Measurements from ENCODE around the gene NOTO. TPM values are rescaled to one million over a fixed set of nuclear protein-coding genes. Genes with fewer than 3 reads are reported as not detected.

The NOTO gene
- total RNA-seq, 1 donor from 2014 or later = not detected

DNA sequence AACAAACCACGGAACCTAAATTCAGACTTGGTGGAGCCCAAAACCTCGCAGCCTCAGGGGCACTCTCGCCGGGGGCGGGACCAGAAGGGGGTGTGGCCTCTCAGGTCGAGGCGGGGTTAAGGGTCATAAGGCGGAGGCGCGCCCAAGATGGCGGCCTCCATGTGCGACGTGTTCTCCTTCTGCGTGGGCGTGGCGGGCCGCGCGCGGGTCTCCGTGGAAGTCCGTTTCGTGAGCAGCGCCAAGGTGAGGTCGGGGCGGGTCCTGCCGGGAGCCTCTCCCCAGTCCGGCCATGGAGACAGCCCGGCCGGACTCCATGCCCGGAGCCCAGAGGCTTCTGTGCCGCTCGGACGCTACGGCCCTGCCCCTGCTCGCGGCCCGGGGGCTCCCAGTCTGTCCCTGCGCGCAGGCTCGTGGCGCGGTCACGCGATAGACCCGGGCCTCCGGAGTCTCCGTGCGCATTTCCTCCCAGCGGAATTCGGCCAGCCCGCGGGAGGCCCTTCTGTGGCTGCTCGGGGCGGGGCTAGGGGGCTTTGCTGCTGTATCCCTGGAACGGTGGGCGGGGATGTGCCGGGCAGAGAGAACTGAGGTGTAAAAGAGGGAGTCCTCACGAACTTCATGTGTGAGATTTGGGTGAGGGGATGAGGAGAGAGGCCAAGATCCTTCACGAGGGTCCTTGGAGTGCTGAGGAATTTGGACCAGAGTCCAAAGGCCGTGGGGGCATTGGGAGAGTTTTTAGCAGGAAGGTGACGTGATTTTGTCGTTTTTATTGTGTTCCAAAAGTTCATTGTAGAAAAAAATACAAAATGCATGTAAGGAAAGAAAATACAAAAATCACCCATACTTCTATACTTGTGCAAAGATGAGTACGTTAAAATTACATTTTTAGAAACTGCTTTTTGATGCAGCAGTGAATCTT is 12.0 kb downstream of the NOTO start, which contains the start of gene SMYD5:
Gene SMYD5, plus strand, starts transcription at position 126 of the 916 bp plus-strand sequence. Its CDS starts 22 bp downstream, at position 148.
- Mint-ChIP-seq H3K9me3 (ENCODE audit: unreplicated experiment) (no peaks in the 10 kb centered on the region), H3K4me3 (ENCODE audit: unreplicated experiment) (peak within 1 kb of the TSS; percentile 90), H3K27ac (ENCODE audit: unreplicated experiment) (peak within 1 kb of the TSS; percentile 78), H3K27me3 (ENCODE audit: low read depth, unreplicated experiment) (peaks cover 9% of the 10 kb centered on the region), H3K4me1 (ENCODE audit: low read depth, unreplicated experiment) (peaks cover 8% of the 10 kb centered on the region), H3K36me3 (ENCODE audit: low read depth, unreplicated experiment) (no peaks in the 10 kb centered on the region)
- no peak for TF ChIP-seq CTCF (IDR thresholded peaks at IDR 0.05; ENCODE audit: insufficient read depth, low read depth, low read length)
- TF ChIP-seq EZH2 (IDR thresholded peaks at IDR 0.05; ENCODE audit: insufficient read depth, low read length) = no peak
- DNase-seq (ENCODE audit: low read depth) (peak; percentile 62), FAIRE-seq (no peak)
- peaks cover 3% of the 10 kb centered on the region for H3K4me1 ChIP-seq (ENCODE audit: insufficient read depth, low read length)
- peaks cover 5% of the 10 kb centered on the region for H3K27me3 ChIP-seq (ENCODE audit: insufficient read depth, low read length)
- H3K4me2 ChIP-seq (ENCODE audit: low read length) = peak within 1 kb of the TSS; percentile 93
- peaks cover 35% of the 10 kb centered on the region for H3K79me2 ChIP-seq (ENCODE audit: insufficient read depth, low read length)
- H4K20me1 ChIP-seq (ENCODE audit: insufficient read depth, low read length) = peaks cover 9% of the 10 kb centered on the region
- peak within 1 kb of the TSS; percentile 80 for H3K27ac ChIP-seq (ENCODE audit: low read depth, low read length)
- H3K9me3 ChIP-seq (ENCODE audit: insufficient read depth, low read depth, low read length) = no peaks in the 10 kb centered on the region
- H3K36me3 ChIP-seq (ENCODE audit: insufficient read depth, low read length) = no peaks in the 10 kb centered on the region
- H3K4me3 ChIP-seq (ENCODE audit: insufficient read depth, low read depth, low read length) = peak within 1 kb of the TSS; percentile 77
- peak within 1 kb of the TSS; percentile 89 for H3K9ac ChIP-seq (ENCODE audit: low read length)
- H2AFZ ChIP-seq (ENCODE audit: low read depth, low read length) = peak within 1 kb of the TSS; percentile 81

DNA sequence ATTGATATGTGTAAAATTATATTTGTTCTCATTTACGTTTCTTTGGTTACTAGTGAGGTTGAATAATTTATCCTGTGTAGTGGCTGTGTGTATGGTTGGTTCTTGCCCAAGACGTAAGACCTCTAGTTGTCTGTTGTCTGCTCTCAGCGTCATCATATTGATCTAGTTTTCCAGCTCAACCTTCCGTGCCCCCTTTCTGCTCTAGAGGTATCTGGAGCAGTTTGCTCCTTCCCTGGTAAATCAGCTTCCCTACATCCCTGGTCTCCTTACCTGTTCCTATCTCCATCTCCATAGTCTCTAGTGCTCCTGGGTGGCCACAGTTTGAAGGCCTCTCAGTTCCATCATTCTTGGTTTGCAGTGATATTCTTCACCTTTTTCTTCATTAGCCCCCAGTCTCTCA is 12.9 kb downstream of the NOTO start:
- H3K36me3 Mint-ChIP-seq (ENCODE audit: low read depth, unreplicated experiment) = no peaks in the 10 kb centered on the region
- TF ChIP-seq EZH2 (IDR thresholded peaks at IDR 0.05; ENCODE audit: insufficient read depth, low read length) (no peak), CTCF (IDR thresholded peaks at IDR 0.05; ENCODE audit: insufficient read depth, low read depth, low read length) (no peak)
- H3K27ac ChIP-seq (ENCODE audit: low read depth, low read length) = no peak overlapping the region
- no peaks in the 10 kb centered on the region for H3K36me3 ChIP-seq (ENCODE audit: insufficient read depth, low read length)
- H3K4me3 Mint-ChIP-seq (ENCODE audit: unreplicated experiment) = peak overlapping the region; percentile 90
- peaks cover 2% of the 10 kb centered on the region for H3K27me3 ChIP-seq (ENCODE audit: insufficient read depth, low read length)
- H3K4me3 ChIP-seq (ENCODE audit: insufficient read depth, low read depth, low read length) = peak overlapping the region; percentile 77
- DNase-seq (ENCODE audit: low read depth) = no peak
- H4K20me1 ChIP-seq (ENCODE audit: insufficient read depth, low read length) = peaks cover 9% of the 10 kb centered on the region
- H3K9me3 ChIP-seq (ENCODE audit: insufficient read depth, low read depth, low read length) = no peaks in the 10 kb centered on the region
- peak overlapping the region; percentile 93 for H3K4me2 ChIP-seq (ENCODE audit: low read length)
- no peak for FAIRE-seq
- H3K4me1 ChIP-seq (ENCODE audit: insufficient read depth, low read length) = peaks cover 3% of the 10 kb centered on the region
- H3K27me3 Mint-ChIP-seq (ENCODE audit: low read depth, unreplicated experiment) = peaks cover 2% of the 10 kb centered on the region
- peak overlapping the region; percentile 78 for H3K27ac Mint-ChIP-seq (ENCODE audit: unreplicated experiment)
- peaks cover 35% of the 10 kb centered on the region for H3K79me2 ChIP-seq (ENCODE audit: insufficient read depth, low read length)
- H3K9me3 Mint-ChIP-seq (ENCODE audit: unreplicated experiment) = no peaks in the 10 kb centered on the region
- no peak overlapping the region for H2AFZ ChIP-seq (ENCODE audit: low read depth, low read length)
- H3K9ac ChIP-seq (ENCODE audit: low read length) = peak overlapping the region; percentile 89
- H3K4me1 Mint-ChIP-seq (ENCODE audit: low read depth, unreplicated experiment) = peaks cover 8% of the 10 kb centered on the region
